Esophagus (tissue), 2 donors: ENCODE data around the gene LRRC9. TPM values are rescaled to one million over a fixed set of nuclear protein-coding genes. Genes with fewer than 3 reads are reported as not detected.
"Not testable (repeated sequence)": the region's sequence is repeated elsewhere in the genome, so short reads cannot be mapped to it uniquely, and the experiment has no call there.

Source experiments
- H3K27ac ChIP-seq, 2 donors: one replicate each; pipeline ENCODE4 v1.5.1; 2013; ENCODE audit warnings: low read depth in 2 of 2, mild to moderate bottlenecking in 2 of 2, inconsistent platforms in 1 of 2, low read length in 1 of 2, moderate library complexity in 1 of 2
- H3K27me3 ChIP-seq, 2 donors: one replicate each; pipeline ENCODE4 v1.6.1; 2013; ENCODE audit warnings: low read length in 2 of 2, control low read depth in 1 of 2, mild to moderate bottlenecking in 1 of 2; ENCODE audit not compliant: insufficient read depth in 2 of 2, control insufficient read depth in 1 of 2
- H3K36me3 ChIP-seq, 2 donors: one replicate each; pipeline ENCODE4 v1.6.1; 2013; ENCODE audit warnings: low read length in 1 of 2; ENCODE audit not compliant: control insufficient read depth in 2 of 2, insufficient read depth in 2 of 2
- H3K4me1 ChIP-seq, 2 donors: one replicate each; pipeline ENCODE4 v1.6.1; 2013; ENCODE audit warnings: low read length in 1 of 2; ENCODE audit not compliant: control insufficient read depth in 2 of 2, insufficient read depth in 2 of 2
- H3K4me3 ChIP-seq, 2 donors: one replicate each; pipeline ENCODE4 v1.5.1; 2013; ENCODE audit warnings: low read length in 2 of 2, mild to moderate bottlenecking in 2 of 2, low read depth in 1 of 2, moderate library complexity in 1 of 2
- H3K9me3 ChIP-seq, 2 donors: one replicate each; pipeline ENCODE4 v1.6.1; 2013; ENCODE audit warnings: mild to moderate bottlenecking in 2 of 2, low read depth in 1 of 2, low read length in 1 of 2, moderate library complexity in 1 of 2; ENCODE audit not compliant: control insufficient read depth in 2 of 2, insufficient read depth in 1 of 2
- WGBS, 2 donors: extraction: QIAGEN DNeasy Blood & Tissue Kit; methylation state at CpG; one replicate each; pipeline ENCODE4 v1.1.7; 2013; 5-methylcytosine and 5-hydroxymethylcytosine counted together
- polyA plus RNA-seq, 2 donors: library from polyadenylated mRNA; stranded (reverse); fragments of 200-250 nt; gene quantifications; one replicate each; pipeline ENCODE4 v1.2.3, GENCODE V29; 2013
- donor health status: healthy with polysubstance abuse.
- donor health status: Bipolar disorder and iron deficiency.

Gene LRRC9
- polyA plus RNA-seq, 2 donors = under 0.01 TPM; not detected in 1

DNA sequence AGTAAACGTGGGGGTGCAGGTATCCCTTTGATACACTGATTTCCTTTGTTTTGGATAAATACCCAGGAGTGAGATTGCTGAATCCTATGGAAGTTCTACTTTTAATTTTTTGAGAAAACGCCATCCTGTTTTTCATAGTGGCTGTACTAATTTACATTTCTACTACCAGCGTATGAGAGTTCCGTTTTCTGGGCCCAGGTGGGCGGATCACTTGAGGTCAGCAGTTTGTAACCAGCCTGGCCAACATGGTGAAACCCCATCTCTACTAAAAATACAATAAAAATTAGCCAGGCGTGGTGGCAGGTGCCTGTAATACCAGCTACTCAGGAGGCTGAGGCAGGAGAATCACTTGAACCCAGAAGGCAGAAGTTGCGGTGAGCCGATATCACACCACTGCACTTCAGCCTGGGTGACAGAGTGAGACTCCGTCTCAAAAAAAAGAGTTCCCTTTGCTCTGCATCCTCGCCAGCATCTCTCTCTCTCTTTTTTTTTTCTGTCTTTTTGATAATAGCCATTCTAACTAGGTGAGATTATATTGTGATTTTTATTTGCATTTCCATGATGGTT lies 22.4 kb downstream of the LRRC9 start:
- WGBS, 2 donors = 88 to 92% methylated on average over 10 of the region's 10 CpGs
- not testable (repeated sequence) for H3K36me3 ChIP-seq, H3K4me1 ChIP-seq, H3K27me3 ChIP-seq, H3K9me3 ChIP-seq, H3K27ac ChIP-seq, H3K4me3 ChIP-seq

DNA sequence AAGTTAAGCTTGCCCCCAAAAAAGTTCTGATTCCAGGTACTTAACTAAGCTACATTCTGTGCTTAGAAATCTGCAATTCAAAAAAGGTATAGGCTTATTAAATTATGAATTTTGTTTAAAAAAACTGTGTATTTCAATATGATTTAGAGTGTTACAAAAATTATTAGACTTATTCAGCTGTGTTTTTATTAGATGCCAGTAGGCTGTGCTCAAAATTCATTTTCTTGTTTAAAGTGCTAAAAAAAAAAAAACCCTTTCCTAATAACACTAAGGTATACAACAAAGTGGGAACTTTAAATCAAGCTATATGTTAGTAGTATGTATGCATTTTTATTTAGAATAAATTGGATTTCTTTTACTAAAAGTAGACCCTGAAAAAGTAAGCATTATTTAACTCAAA lies 25.0 kb downstream of the LRRC9 start:
- Histone ChIP-seq H3K4me3 (no peak overlapping the region), H3K36me3 (no peaks in the 10 kb centered on the region), H3K27me3 (no peaks in the 10 kb centered on the region), H3K27ac (no peak overlapping the region), H3K9me3 (no peaks in the 10 kb centered on the region), H3K4me1 (no peaks in the 10 kb centered on the region)

DNA sequence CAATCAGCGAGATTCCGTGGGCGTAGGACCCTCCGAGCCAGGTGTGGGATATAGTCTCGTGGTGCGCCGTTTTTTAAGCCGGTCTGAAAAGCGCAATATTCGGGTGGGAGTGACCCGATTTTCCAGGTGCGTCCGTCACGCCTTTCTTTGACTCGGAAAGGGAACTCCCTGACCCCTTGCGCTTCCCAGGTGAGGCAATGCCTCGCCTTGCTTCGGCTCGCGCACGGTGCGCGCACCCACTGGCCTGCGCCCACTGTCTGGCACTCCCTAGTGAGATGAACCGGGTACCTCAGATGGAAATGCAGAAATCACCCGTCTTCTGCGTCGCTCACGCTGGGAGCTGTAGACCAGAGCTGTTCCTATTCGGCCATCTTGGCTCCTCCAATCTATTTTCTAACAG lies 32.2 kb downstream of the LRRC9 start:
- H3K4me1 ChIP-seq, H3K4me3 ChIP-seq, H3K9me3 ChIP-seq, H3K36me3 ChIP-seq, H3K27me3 ChIP-seq, H3K27ac ChIP-seq: not testable (repeated sequence)
- 76 to 84% methylated on average over 10 to 19 of the region's 30 CpGs for WGBS, 2 donors

DNA sequence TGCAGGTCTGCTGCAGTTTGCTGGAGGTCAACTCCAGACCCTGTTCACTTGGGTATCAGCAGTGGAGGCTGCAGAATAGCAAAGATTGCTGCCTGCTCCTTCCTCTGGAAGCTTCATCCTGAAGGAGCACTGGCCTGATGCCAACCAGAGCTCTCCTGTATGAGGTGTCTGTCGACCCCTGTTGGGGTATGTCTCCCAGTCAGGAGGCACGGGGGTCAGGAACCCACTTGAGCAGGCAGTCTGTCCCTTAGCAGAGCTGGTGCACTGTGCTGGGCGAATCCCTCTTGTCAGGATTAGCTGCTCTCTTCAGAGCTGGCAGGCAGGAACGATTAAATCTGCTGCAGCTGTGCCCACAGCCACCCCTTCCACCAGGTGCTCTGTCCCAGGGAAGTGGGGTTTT lies 37.9 kb downstream of the LRRC9 start:
- 76 to 83% methylated on average over 4 of the region's 4 CpGs for WGBS, 2 donors

DNA sequence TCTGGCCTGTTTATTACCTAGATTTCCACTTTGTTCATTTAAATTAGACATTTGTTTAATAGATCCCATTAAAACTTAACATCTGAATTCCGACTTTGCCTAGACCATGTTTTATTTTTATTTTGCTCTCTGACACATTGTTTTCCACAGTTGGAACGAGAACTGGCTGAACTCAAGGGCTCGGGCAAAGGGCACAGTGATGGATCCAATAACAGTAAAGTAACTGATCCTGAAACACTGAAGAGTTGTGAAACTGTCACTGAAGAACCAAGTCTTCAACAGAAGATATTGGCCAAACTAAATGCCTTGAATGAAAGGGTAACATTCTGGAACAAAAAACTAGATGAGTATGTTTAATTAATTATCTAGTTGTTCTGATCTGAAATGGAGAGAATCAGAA lies 39.7 kb downstream of the LRRC9 start:
- H3K9me3 ChIP-seq = peaks cover 0 to 4% of the 10 kb centered on the region in 2 donors
- no peak overlapping the region for H3K27ac ChIP-seq
- no peaks in the 10 kb centered on the region for H3K27me3 ChIP-seq
- H3K36me3 ChIP-seq = no peaks in the 10 kb centered on the region
- H3K4me3 ChIP-seq = no peak overlapping the region
- 76 to 77% methylated on average over 3 of the region's 3 CpGs for WGBS, 2 donors
- H3K4me1 ChIP-seq = no peaks in the 10 kb centered on the region

More for the DNA sequence above, 37.9 kb downstream of the LRRC9 start:
- H3K9me3 ChIP-seq, H3K36me3 ChIP-seq, H3K27me3 ChIP-seq, H3K4me3 ChIP-seq, H3K4me1 ChIP-seq, H3K27ac ChIP-seq: not testable (repeated sequence)

DNA sequence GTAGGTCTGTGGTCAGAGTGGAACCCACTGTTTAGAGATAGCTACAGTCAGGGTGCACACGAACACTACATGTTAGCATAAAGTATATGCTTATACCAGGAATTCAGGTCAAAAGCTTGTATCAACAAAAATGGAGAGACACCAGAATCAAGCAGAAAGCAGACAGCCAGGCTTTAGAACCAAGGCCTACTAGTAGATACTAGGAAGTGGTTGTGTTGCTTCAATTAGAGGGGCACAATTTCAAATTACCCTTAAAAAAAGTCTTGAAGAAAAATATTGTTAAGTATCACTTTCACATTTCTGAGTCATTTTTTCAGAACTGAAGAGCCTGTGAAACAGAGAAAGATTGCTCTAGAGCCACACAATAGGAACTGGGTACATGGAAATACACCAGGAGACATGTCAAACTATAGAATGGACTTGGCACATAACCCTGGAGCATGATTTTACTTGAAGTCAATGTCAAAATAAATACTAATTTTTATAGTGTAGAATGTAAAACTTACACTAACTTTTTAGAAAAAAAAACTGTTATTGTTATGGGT lies 41.6 kb downstream of the LRRC9 start:
- H3K9me3 ChIP-seq = peaks cover 0 to 4% of the 10 kb centered on the region in 2 donors
- H3K4me3 ChIP-seq = no peak overlapping the region
- 84 to 85% methylated on average over 1 of the region's 1 CpG for WGBS, 2 donors

DNA sequence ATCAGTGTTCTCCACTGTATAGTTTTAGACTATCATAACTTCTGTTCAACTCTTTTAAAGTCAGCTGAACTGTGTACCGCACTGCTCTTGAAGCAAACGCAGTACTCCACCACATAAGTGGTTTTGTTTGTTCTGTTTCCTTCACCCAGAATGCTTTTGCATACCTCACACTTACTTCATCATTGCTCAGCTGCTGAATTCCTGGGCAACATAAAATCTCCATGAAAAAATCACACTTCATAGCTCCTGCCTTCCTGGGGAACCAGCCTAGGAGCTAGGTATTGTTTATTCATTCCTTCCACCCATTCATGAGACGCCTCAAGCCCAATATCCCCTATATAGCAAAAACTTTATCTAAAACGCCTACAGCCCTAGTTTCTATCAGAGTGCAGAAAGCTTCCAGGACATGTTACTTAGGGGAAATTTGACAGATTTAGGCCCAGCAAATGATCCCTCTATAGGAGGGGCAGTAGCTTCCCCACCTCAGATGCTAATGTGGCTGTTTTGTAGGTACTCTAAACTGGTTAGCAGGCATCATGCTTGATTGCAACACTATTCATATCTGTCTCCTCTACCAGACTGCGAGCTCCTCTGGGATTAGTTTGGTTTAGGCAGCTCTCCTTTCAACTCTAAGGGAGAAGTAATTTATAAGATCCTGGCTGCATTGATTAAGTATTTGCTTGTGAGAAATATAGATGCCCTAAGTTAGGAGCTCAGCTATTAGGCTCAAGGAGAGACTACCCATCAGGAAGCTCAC lies 44.5 kb downstream of the LRRC9 start:
- Histone ChIP-seq H3K9me3 (no peaks in the 10 kb centered on the region), H3K4me3 (no peak overlapping the region), H3K27ac (no peak overlapping the region), H3K4me1 (no peaks in the 10 kb centered on the region), H3K36me3 (no peaks in the 10 kb centered on the region), H3K27me3 (no peaks in the 10 kb centered on the region)
- WGBS, 2 donors = 48 to 50% methylated on average over 5 of the region's 5 CpGs

More for the DNA sequence above, 41.6 kb downstream of the LRRC9 start:
- H3K4me1 ChIP-seq = no peaks in the 10 kb centered on the region
- no peak overlapping the region for H3K27ac ChIP-seq
- no peaks in the 10 kb centered on the region for H3K27me3 ChIP-seq
- H3K36me3 ChIP-seq = no peaks in the 10 kb centered on the region

DNA sequence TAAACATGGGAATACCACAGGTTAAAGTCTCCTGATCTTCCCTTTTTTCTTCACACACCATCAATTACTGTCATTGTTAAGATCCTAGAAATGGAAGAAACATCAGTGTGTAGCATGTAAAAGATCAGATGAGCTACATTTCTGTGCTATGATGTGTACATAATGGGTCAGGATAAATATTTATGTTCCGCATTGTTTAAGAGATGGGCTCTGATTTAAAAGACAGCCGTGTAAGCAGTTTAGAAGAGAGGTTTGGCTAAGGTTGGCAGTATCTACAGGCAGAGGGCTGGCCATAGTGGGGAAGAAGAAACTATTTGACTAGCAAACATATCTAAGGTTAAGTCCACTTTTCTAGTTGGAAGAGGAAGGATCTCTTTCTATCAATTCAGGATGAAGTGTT lies 49.4 kb downstream of the LRRC9 start:
- 40 to 42% methylated on average over 2 of the region's 2 CpGs for WGBS, 2 donors

DNA sequence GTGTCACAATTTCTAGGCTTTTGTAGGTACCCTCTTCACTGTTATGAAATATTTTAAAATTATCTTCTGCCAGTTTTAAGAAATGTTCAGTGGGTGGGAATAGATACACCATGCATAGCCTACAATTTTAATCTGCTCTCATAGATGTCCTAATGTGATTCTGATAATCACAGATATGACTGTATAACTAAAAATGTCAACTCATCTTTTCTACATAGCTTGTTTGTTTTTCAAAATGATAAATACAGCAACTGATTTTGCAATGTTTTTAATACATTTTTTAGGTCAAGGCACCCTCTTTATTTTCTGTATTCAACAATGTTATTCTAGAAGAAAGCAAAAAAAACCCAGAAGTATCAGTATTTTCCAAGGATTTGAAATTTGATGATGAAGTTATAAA lies 61.6 kb downstream of the LRRC9 start:
- Histone ChIP-seq H3K4me3 (no peak overlapping the region), H3K36me3 (no peaks in the 10 kb centered on the region), H3K9me3 (no peaks in the 10 kb centered on the region), H3K27me3 (no peaks in the 10 kb centered on the region), H3K27ac (no peak overlapping the region), H3K4me1 (no peaks in the 10 kb centered on the region)

More for the DNA sequence above, 49.4 kb downstream of the LRRC9 start:
- Histone ChIP-seq H3K4me3 (no peak overlapping the region), H3K4me1 (no peaks in the 10 kb centered on the region), H3K27ac (no peak overlapping the region), H3K27me3 (no peaks in the 10 kb centered on the region), H3K36me3 (no peaks in the 10 kb centered on the region), H3K9me3 (no peaks in the 10 kb centered on the region)

DNA sequence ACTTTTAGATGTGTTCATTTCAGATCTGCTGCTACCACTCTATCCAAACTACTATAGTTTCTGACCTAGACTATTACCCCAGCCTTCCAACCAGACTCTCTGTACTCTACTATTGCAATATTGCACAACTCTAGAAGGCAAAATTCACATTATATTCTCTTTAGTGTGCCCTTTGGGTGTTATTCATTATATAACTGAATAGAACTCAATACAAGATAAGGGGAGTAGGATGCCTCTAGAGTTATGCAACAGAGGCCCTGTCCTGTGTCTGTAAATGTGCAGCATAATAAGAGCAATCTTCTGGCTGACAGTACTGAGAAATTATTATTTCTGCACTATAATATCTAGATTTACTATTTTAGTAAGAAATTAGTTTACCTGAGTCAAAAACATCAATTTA lies 63.1 kb downstream of the LRRC9 start:
- no peaks in the 10 kb centered on the region for H3K9me3 ChIP-seq
- no peaks in the 10 kb centered on the region for H3K27me3 ChIP-seq
- no peaks in the 10 kb centered on the region for H3K36me3 ChIP-seq
- H3K4me1 ChIP-seq = no peaks in the 10 kb centered on the region
- no peak overlapping the region for H3K27ac ChIP-seq
- H3K4me3 ChIP-seq = no peak overlapping the region
